ENCODE data around the gene SYNRG.

SYNRG gene

GRCh38 chr17:37480427-37480826, 128.8 kb downstream of the SYNRG start:
- no peak overlapping the region for H2BK15ac ChIP-seq (ENCODE audit: low read length)
- no peak overlapping the region for H3K27ac ChIP-seq (replicated peaks; ENCODE audit: low read length)
- no peaks in the 10 kb centered on the region for H3K27me3 ChIP-seq (ENCODE audit: control insufficient read depth in 3 of 3, insufficient read depth in 3 of 3, low read depth in 1 of 3, low read length in 3 of 3)
- H3K9me3 ChIP-seq (replicated peaks in 1 of 2; ENCODE audit: control insufficient read depth in 2 of 2, insufficient read depth in 1 of 2, low read depth in 1 of 2, low read length in 2 of 2), result no peaks in the 10 kb centered on the region
- DNase-seq (ENCODE audit: low spot score), result no peak
- no peak overlapping the region for H2BK120ac ChIP-seq (ENCODE audit: low read depth, low read length)
- H3K36me3 ChIP-seq (replicated peaks in 1 of 2; ENCODE audit: control insufficient read depth in 2 of 2, insufficient read depth in 2 of 2, low read length in 2 of 2), result peaks cover 3 to 56% of the 10 kb centered on the region in 2 donors
- no peak overlapping the region for H3K14ac ChIP-seq (ENCODE audit: low read length)
- no peak overlapping the region for H3K18ac ChIP-seq (ENCODE audit: low read length)
- H4K8ac ChIP-seq (ENCODE audit: low read depth, low read length), result no peak overlapping the region
- H2AFZ ChIP-seq (ENCODE audit: low read length), result no peak overlapping the region
- no peak overlapping the region for H2BK5ac ChIP-seq (ENCODE audit: low read length)
- H3K79me1 ChIP-seq (ENCODE audit: low read depth, low read length), result no peaks in the 10 kb centered on the region
- no peak overlapping the region for H2AK5ac ChIP-seq (ENCODE audit: low read depth, low read length)
- no peak overlapping the region for H2BK12ac ChIP-seq (ENCODE audit: low read length)
- no peak overlapping the region for H3K4me2 ChIP-seq (ENCODE audit: insufficient read depth, low read length, poor library complexity, severe bottlenecking)
- H3K23ac ChIP-seq (ENCODE audit: low read depth, low read length, poor library complexity), result no peak overlapping the region
- no peak overlapping the region for H3K4ac ChIP-seq (ENCODE audit: low read length)
- H3K4me3 ChIP-seq (ENCODE audit: low read length in 2 of 2), result no peak overlapping the region
- H3K4me1 ChIP-seq (ENCODE audit: control insufficient read depth in 2 of 2, insufficient read depth in 1 of 2, low read depth in 1 of 2, low read length in 2 of 2), result peaks cover 10 to 12% of the 10 kb centered on the region in 2 donors
- no peak overlapping the region for H3K9ac ChIP-seq (ENCODE audit: low read depth, low read length, poor library complexity)
- WGBS, 2 donors (ENCODE audit: extremely low coverage in 2 of 2, insufficient read length in 2 of 2, insufficient replicate concordance in 1 of 2), result no CpG with 5 or more reads among the region's 2 CpGs
- H4K91ac ChIP-seq (ENCODE audit: low read depth, low read length, poor library complexity), result no peak overlapping the region

DNA sequence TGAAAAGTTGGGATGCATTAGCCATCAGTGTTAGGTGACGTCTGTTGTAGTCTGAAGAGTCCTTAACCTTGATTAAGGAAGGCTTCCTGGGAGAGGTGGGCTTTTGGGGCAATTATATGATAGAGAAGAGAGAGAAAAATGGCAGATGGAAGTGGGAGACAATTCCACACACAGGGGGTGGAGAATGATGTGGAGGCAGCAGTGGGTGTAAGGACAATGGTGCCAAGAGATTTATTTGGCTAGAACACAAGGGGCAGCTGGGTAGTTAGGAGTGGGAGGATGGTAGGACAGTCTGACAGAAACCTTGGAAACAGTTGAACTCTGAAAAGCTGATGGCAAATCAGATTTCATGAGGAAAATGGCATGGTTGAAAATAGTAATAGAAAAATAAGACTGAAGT, 130.2 kb downstream of the SYNRG start:
- Histone ChIP-seq H3K9me3 (replicated peaks in 1 of 2; ENCODE audit: control insufficient read depth in 2 of 2, insufficient read depth in 1 of 2, low read depth in 1 of 2, low read length in 2 of 2) (no peaks in the 10 kb centered on the region), H3K4me2 (ENCODE audit: insufficient read depth, low read length, poor library complexity, severe bottlenecking) (no peak overlapping the region), H3K4ac (ENCODE audit: low read length) (no peak overlapping the region), H3K18ac (ENCODE audit: low read length) (no peak overlapping the region), H2BK120ac (ENCODE audit: low read depth, low read length) (no peak overlapping the region), H2AFZ (ENCODE audit: low read length) (no peak overlapping the region), H4K91ac (ENCODE audit: low read depth, low read length, poor library complexity) (no peak overlapping the region), H3K27ac (replicated peaks; ENCODE audit: low read length) (no peak overlapping the region), H3K79me1 (ENCODE audit: low read depth, low read length) (no peaks in the 10 kb centered on the region), H3K4me3 (ENCODE audit: low read length in 2 of 2) (no peak overlapping the region), H3K36me3 (replicated peaks in 1 of 2; ENCODE audit: control insufficient read depth in 2 of 2, insufficient read depth in 2 of 2, low read length in 2 of 2) (peaks cover 6 to 70% of the 10 kb centered on the region in 2 donors), H2BK5ac (ENCODE audit: low read length) (no peak overlapping the region), H3K9ac (ENCODE audit: low read depth, low read length, poor library complexity) (no peak overlapping the region), H3K23ac (ENCODE audit: low read depth, low read length, poor library complexity) (no peak overlapping the region), H4K8ac (ENCODE audit: low read depth, low read length) (no peak overlapping the region), H3K27me3 (ENCODE audit: control insufficient read depth in 3 of 3, insufficient read depth in 3 of 3, low read depth in 1 of 3, low read length in 3 of 3) (no peaks in the 10 kb centered on the region), H2AK5ac (ENCODE audit: low read depth, low read length) (no peak overlapping the region), H2BK15ac (ENCODE audit: low read length) (no peak overlapping the region), H3K4me1 (ENCODE audit: control insufficient read depth in 2 of 2, insufficient read depth in 1 of 2, low read depth in 1 of 2, low read length in 2 of 2) (peaks cover 10 to 12% of the 10 kb centered on the region in 2 donors), H3K14ac (ENCODE audit: low read length) (no peak overlapping the region), H2BK12ac (ENCODE audit: low read length) (no peak overlapping the region)
- WGBS, 2 donors (ENCODE audit: extremely low coverage in 2 of 2, insufficient read length in 2 of 2, insufficient replicate concordance in 1 of 2), result no CpG with 5 or more reads among the region's 1 CpG
- DNase-seq (ENCODE audit: low spot score), result no peak

DNA sequence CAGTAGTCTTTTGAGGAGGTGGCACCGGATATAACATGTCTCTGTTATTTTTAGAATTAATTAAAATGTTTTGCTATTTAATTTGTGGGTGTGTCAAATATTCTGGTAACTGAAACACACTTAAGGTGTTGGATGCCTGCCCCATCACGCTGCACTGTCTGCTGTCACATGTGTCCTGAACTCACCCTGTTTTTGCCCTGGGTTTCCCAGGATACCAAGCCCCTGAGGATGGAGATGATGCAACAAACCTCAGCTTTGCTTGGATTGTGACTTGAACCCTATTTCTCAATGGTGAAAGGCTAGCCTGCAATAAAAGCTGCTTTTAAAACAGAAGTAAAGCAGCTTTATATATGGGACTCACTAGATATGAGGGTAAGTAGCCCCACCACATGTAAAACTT, 131.0 kb downstream of the SYNRG start:
- no peak overlapping the region for H3K4ac ChIP-seq (ENCODE audit: low read length)
- no peak overlapping the region for H3K4me2 ChIP-seq (ENCODE audit: insufficient read depth, low read length, poor library complexity, severe bottlenecking)
- no peak overlapping the region for H2BK12ac ChIP-seq (ENCODE audit: low read length)
- no peak overlapping the region for H3K9ac ChIP-seq (ENCODE audit: low read depth, low read length, poor library complexity)
- no peak overlapping the region for H4K91ac ChIP-seq (ENCODE audit: low read depth, low read length, poor library complexity)
- H2BK15ac ChIP-seq (ENCODE audit: low read length), result no peak overlapping the region
- H3K27ac ChIP-seq (replicated peaks; ENCODE audit: low read length), result no peak overlapping the region
- H3K18ac ChIP-seq (ENCODE audit: low read length), result no peak overlapping the region
- H2AK5ac ChIP-seq (ENCODE audit: low read depth, low read length), result no peak overlapping the region
- no peak overlapping the region for H3K23ac ChIP-seq (ENCODE audit: low read depth, low read length, poor library complexity)
- no peak overlapping the region for H2BK120ac ChIP-seq (ENCODE audit: low read depth, low read length)
- no peak overlapping the region for H4K8ac ChIP-seq (ENCODE audit: low read depth, low read length)
- H3K14ac ChIP-seq (ENCODE audit: low read length), result no peak overlapping the region
- DNase-seq (ENCODE audit: low spot score), result no peak
- no peak overlapping the region for H2BK5ac ChIP-seq (ENCODE audit: low read length)
- peaks cover 8 to 78% of the 10 kb centered on the region in 2 donors for H3K36me3 ChIP-seq (replicated peaks in 1 of 2; ENCODE audit: control insufficient read depth in 2 of 2, insufficient read depth in 2 of 2, low read length in 2 of 2)
- H3K4me1 ChIP-seq (ENCODE audit: control insufficient read depth in 2 of 2, insufficient read depth in 1 of 2, low read depth in 1 of 2, low read length in 2 of 2), result peaks cover 5 to 7% of the 10 kb centered on the region in 2 donors
- H3K27me3 ChIP-seq (ENCODE audit: control insufficient read depth in 3 of 3, insufficient read depth in 3 of 3, low read depth in 1 of 3, low read length in 3 of 3), result no peaks in the 10 kb centered on the region
- no peak overlapping the region for H3K4me3 ChIP-seq (ENCODE audit: low read length in 2 of 2)
- no peaks in the 10 kb centered on the region for H3K79me1 ChIP-seq (ENCODE audit: low read depth, low read length)
- no peak overlapping the region for H2AFZ ChIP-seq (ENCODE audit: low read length)
- no peaks in the 10 kb centered on the region for H3K9me3 ChIP-seq (replicated peaks in 1 of 2; ENCODE audit: control insufficient read depth in 2 of 2, insufficient read depth in 1 of 2, low read depth in 1 of 2, low read length in 2 of 2)
- no CpG with 5 or more reads among the region's 2 CpGs for WGBS, 2 donors (ENCODE audit: extremely low coverage in 2 of 2, insufficient read length in 2 of 2, insufficient replicate concordance in 1 of 2)

DNA sequence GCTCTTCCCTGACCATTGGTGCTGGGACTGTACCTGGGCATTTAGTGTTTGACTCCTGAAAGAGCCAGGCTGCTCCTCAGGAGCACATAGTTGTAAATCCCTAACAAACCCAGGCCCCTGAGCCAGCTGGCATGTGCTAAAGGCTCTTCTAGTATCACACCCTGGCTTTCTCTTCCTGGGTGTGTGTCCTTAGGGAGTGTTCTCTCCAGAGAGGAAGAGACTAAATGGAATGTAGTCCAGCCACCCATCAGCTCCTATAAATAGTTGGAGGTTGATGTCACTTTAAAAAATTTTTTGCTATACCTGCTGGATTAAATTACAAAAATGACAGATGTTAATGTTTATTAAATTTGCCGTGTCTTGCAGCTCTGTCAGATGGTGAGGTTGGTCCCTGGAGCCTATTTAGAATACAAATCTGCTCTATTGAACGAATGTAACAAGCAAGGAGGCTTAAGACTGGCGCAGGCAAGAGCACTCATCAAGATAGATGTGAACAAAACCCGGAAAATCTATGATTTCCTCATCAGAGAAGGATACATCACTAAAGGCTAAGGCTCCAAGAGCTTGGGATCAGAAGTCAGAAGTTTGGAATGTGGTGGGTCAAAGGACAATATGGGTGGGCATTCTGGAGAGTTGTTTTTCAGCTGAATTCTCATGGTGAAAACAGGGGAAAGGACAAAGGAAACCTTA, 132.6 kb downstream of the SYNRG start:
- H2BK15ac ChIP-seq (ENCODE audit: low read length), result no peak overlapping the region
- H3K27ac ChIP-seq (replicated peaks; ENCODE audit: low read length), result no peak overlapping the region
- H3K36me3 ChIP-seq (replicated peaks in 1 of 2; ENCODE audit: control insufficient read depth in 2 of 2, insufficient read depth in 2 of 2, low read length in 2 of 2), result peaks cover 8 to 94% of the 10 kb centered on the region in 2 donors

More for the DNA sequence above, 132.6 kb downstream of the SYNRG start:
- DNase-seq (ENCODE audit: low spot score), result no peak
- H2BK12ac ChIP-seq (ENCODE audit: low read length), result no peak overlapping the region
- peaks cover 2 to 5% of the 10 kb centered on the region in 2 donors for H3K4me1 ChIP-seq (ENCODE audit: control insufficient read depth in 2 of 2, insufficient read depth in 1 of 2, low read depth in 1 of 2, low read length in 2 of 2)
- no peaks in the 10 kb centered on the region for H3K79me1 ChIP-seq (ENCODE audit: low read depth, low read length)
- H2AK5ac ChIP-seq (ENCODE audit: low read depth, low read length), result no peak overlapping the region
- H3K23ac ChIP-seq (ENCODE audit: low read depth, low read length, poor library complexity), result no peak overlapping the region
- H4K8ac ChIP-seq (ENCODE audit: low read depth, low read length), result no peak overlapping the region
- no peak overlapping the region for H3K18ac ChIP-seq (ENCODE audit: low read length)
- no peaks in the 10 kb centered on the region for H3K9me3 ChIP-seq (replicated peaks in 1 of 2; ENCODE audit: control insufficient read depth in 2 of 2, insufficient read depth in 1 of 2, low read depth in 1 of 2, low read length in 2 of 2)
- no peak overlapping the region for H3K4ac ChIP-seq (ENCODE audit: low read length)
- H3K9ac ChIP-seq (ENCODE audit: low read depth, low read length, poor library complexity), result no peak overlapping the region
- H2AFZ ChIP-seq (ENCODE audit: low read length), result no peak overlapping the region
- H3K4me3 ChIP-seq (ENCODE audit: low read length in 2 of 2), result no peak overlapping the region
- H4K91ac ChIP-seq (ENCODE audit: low read depth, low read length, poor library complexity), result no peak overlapping the region
- H2BK120ac ChIP-seq (ENCODE audit: low read depth, low read length), result no peak overlapping the region
- H3K27me3 ChIP-seq (ENCODE audit: control insufficient read depth in 3 of 3, insufficient read depth in 3 of 3, low read depth in 1 of 3, low read length in 3 of 3), result no peaks in the 10 kb centered on the region
- H3K4me2 ChIP-seq (ENCODE audit: insufficient read depth, low read length, poor library complexity, severe bottlenecking), result no peak overlapping the region
- no CpG with 5 or more reads among the region's 4 CpGs for WGBS, 2 donors (ENCODE audit: extremely low coverage in 2 of 2, insufficient read length in 2 of 2, insufficient replicate concordance in 1 of 2)
- H2BK5ac ChIP-seq (ENCODE audit: low read length), result no peak overlapping the region
- H3K14ac ChIP-seq (ENCODE audit: low read length), result no peak overlapping the region
